ENCODE measurements around the gene CCBE1. TPM values are rescaled to one million over a fixed set of nuclear protein-coding genes. Genes with fewer than 3 reads are reported as not detected.

The CCBE1 gene
- total RNA-seq, 2 experiments from 2014 or later = 0.36 TPM; not detected in 1

DNA sequence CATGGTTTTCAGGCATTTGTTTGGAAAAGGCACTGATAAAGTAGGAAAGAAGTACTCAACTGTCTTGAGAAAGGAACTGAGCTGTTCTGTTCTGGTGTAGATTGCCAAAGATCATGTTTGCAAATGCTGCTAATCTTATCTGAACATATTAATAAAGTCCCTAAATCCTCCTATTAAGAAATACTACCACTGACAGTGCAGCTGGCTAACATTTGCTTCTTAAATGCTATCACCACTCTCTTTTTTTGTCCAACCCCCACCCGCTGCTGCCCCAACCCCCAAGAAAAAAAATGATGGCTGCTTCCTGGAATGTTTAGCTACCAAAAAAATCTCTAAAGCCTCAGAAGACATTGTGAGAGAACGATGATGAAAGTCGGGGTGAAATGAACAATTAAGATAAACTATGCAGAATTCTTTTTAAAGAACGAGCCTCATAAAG is 130.7 kb downstream of the CCBE1 start:
- Mint-ChIP-seq H3K27me3 (no peaks in the 10 kb centered on the region), H3K4me3 (no peak overlapping the region), H3K27ac (no peak overlapping the region), H3K9me3 (no peaks in the 10 kb centered on the region), H3K36me3 (no peaks in the 10 kb centered on the region), H3K4me1 (ENCODE audit: low read depth) (no peaks in the 10 kb centered on the region)
- intact Hi-C loops (cut with micrococcal nuclease) = no loop called here
- no peak for DNase-seq
- CTCF ChIA-PET = no interaction called here
- POLR2A ChIA-PET = no interaction called here

GRCh38 chr18:59565957-59566356 is 131.3 kb downstream of the CCBE1 start:
- no peaks in the 10 kb centered on the region for H3K27me3 Mint-ChIP-seq
- no peaks in the 10 kb centered on the region for H3K4me1 Mint-ChIP-seq (ENCODE audit: low read depth)
- no peak overlapping the region for H3K4me3 Mint-ChIP-seq
- no peak for DNase-seq
- intact Hi-C loops (cut with micrococcal nuclease) = no loop called here
- H3K36me3 Mint-ChIP-seq = no peaks in the 10 kb centered on the region
- ChIA-PET CTCF (no interaction called here), POLR2A (no interaction called here)
- H3K9me3 Mint-ChIP-seq = no peaks in the 10 kb centered on the region
- H3K27ac Mint-ChIP-seq = no peak overlapping the region

DNA sequence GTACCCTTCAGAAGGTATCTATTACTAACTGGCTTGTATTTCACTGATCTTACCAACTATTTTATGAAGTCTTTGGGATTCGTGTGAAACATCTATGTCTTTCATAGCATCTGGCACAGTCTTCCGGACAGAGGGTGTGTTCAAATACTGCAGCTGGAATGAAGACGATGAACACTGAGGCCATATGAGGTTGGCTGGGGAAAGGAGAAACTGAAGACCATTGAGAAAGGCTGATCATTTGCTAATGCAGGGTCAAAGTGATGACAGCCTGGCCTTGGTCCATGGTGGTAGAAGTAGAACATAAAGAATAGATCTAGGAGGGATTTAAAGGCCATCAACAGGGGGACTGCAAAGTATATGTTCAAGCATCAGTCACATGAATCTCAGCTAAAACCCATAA is 132.7 kb downstream of the CCBE1 start:
- Mint-ChIP-seq H3K9me3 (no peaks in the 10 kb centered on the region), H3K4me3 (no peak overlapping the region), H3K36me3 (no peaks in the 10 kb centered on the region), H3K27me3 (no peaks in the 10 kb centered on the region), H3K27ac (no peak overlapping the region), H3K4me1 (ENCODE audit: low read depth) (no peaks in the 10 kb centered on the region)
- ChIA-PET CTCF (no interaction called here), POLR2A (no interaction called here)
- DNase-seq = no peak
- intact Hi-C loops (cut with micrococcal nuclease) = no loop called here

- POLR2A ChIA-PET = no interaction called here
- Mint-ChIP-seq H3K36me3 (no peaks in the 10 kb centered on the region), H3K27ac (no peak overlapping the region), H3K4me3 (no peak overlapping the region), H3K27me3 (no peaks in the 10 kb centered on the region), H3K4me1 (ENCODE audit: low read depth) (no peaks in the 10 kb centered on the region), H3K9me3 (no peaks in the 10 kb centered on the region)
- intact Hi-C loops (cut with micrococcal nuclease) = no loop called here
- no peak for DNase-seq
- CTCF ChIA-PET = no interaction called here
Observed at GRCh38 chr18:59563176-59563785, 133.9 kb downstream of the CCBE1 start.

DNA sequence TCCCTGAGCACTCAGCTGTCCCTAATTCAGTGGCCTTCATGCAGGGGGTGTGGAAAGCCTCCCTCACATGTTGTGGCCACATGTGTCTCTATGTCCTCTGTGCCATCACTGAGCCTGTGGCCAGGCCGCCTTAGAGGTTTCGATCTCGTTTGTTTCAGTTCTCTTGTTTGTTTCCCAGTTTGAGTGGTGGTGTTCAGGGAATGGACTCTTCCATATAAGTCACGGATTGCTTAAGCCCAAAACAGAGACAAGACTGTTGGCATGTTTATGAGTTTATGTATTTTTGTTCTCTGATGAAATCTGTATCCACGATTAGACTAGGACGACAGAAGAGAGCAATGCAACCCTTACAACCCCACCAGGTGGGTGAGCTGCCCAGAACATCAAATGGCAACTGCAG is 134.5 kb downstream of the CCBE1 start:
- H3K9me3 Mint-ChIP-seq = no peaks in the 10 kb centered on the region
- ChIA-PET POLR2A (no interaction called here), CTCF (no interaction called here)
- H3K4me3 Mint-ChIP-seq = no peak overlapping the region
- H3K27ac Mint-ChIP-seq = no peak overlapping the region
- intact Hi-C loops (cut with micrococcal nuclease) = no loop called here
- no peak for DNase-seq
- H3K4me1 Mint-ChIP-seq (ENCODE audit: low read depth) = no peaks in the 10 kb centered on the region
- H3K36me3 Mint-ChIP-seq = no peaks in the 10 kb centered on the region
- no peaks in the 10 kb centered on the region for H3K27me3 Mint-ChIP-seq

DNA sequence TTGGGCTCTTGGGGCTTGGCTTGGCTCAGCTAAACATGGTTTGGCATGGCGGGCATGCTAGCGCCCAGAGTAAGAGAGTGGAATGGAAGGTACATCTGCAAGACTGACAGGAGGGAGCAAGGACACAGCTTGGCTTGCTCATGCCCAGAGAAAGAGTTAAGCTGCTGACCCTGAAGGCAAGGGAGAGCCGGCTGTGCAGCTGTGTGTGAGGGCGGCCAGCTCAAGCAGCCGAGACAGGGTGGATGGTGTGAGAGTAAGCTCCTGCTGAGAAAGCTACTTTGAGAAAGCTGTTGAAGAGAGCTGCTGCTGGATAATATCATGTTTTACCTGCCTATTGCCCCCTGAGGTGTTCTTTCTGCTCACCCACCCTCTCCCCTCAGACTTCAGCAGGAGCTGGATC is 135.6 kb downstream of the CCBE1 start:
- Mint-ChIP-seq H3K27me3 (no peaks in the 10 kb centered on the region), H3K27ac (no peak overlapping the region), H3K9me3 (no peaks in the 10 kb centered on the region), H3K4me1 (ENCODE audit: low read depth) (no peaks in the 10 kb centered on the region), H3K36me3 (no peaks in the 10 kb centered on the region), H3K4me3 (no peak overlapping the region)
- CTCF ChIA-PET = interaction anchor here (1.0 kb wide), 1 partner anchor 70 kb away, joined by 3 read pairs; no protein-coding TSS in a partner anchor
- intact Hi-C loops (cut with micrococcal nuclease) = no loop called here
- POLR2A ChIA-PET = no interaction called here
- DNase-seq = no peak

GRCh38 chr18:59560556-59560955 is 136.7 kb downstream of the CCBE1 start:
- Mint-ChIP-seq H3K27me3 (no peaks in the 10 kb centered on the region), H3K4me1 (ENCODE audit: low read depth) (no peaks in the 10 kb centered on the region), H3K36me3 (no peaks in the 10 kb centered on the region), H3K27ac (no peak overlapping the region), H3K4me3 (no peak overlapping the region), H3K9me3 (no peaks in the 10 kb centered on the region)
- intact Hi-C loops (cut with micrococcal nuclease) = no loop called here
- ChIA-PET POLR2A (no interaction called here), CTCF (no interaction called here)
- DNase-seq = no peak

DNA sequence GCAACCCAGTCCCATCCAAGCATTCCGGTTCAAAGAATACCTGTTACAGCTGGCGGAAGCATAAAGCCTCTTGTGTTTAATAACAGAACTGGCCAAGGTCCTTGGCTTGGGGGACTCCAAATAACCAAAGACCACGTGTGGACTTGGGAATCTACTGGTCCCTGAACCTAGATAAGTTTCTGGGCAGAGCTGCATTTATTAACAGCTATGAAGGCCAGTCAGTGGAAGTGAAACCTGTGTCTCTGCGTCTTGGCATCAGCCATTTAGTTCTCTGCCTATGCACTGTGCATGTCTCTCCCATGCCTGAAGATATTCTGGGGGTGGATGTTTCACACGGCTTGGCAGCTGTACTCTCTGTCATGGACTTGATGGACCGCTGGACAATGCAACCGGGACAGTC is 137.7 kb downstream of the CCBE1 start:
- no peaks in the 10 kb centered on the region for H3K27me3 Mint-ChIP-seq
- H3K36me3 Mint-ChIP-seq = no peaks in the 10 kb centered on the region
- DNase-seq = no peak
- no peaks in the 10 kb centered on the region for H3K4me1 Mint-ChIP-seq (ENCODE audit: low read depth)
- H3K9me3 Mint-ChIP-seq = no peaks in the 10 kb centered on the region
- CTCF ChIA-PET = no interaction called here
- H3K4me3 Mint-ChIP-seq = no peak overlapping the region
- no peak overlapping the region for H3K27ac Mint-ChIP-seq
- POLR2A ChIA-PET = no interaction called here
- intact Hi-C loops (cut with micrococcal nuclease) = no loop called here

DNA sequence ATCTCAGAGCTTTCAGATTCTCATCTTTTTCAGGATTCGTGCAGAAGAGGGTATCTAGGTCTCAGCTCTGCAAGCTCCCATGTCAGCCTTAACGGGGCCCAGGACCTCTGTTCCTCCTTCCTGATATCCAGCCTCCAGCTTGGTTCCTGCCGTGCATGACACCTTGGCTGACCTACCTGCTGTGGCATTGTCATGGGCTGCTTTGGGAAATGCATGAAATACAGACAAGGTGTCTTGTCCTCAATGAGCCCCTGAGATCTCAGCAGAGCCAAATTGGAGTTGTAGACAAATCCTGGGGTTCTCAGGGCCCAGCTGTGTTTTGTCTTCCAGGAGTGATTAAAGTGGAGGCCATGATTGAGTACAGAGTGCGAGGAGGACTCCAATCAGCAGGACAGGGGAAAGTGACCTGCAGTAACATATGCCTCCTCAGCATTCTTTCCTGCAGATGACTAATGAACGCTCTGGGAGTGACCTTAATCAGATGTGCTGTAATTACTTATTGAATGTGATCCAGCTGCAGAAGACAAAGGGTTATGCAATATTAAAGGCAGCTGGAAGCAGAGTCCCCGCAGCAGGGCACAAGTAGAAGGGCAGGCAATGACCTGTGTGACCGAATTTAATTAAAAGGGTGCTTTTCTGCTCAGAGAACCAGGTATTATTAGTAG is 141.1 kb downstream of the CCBE1 start:
- Mint-ChIP-seq H3K27me3 (no peaks in the 10 kb centered on the region), H3K36me3 (no peaks in the 10 kb centered on the region), H3K9me3 (no peaks in the 10 kb centered on the region), H3K27ac (no peak overlapping the region), H3K4me1 (ENCODE audit: low read depth) (no peaks in the 10 kb centered on the region), H3K4me3 (no peak overlapping the region)
- intact Hi-C loops (cut with micrococcal nuclease) = no loop called here
- ChIA-PET POLR2A (no interaction called here), CTCF (no interaction called here)
- DNase-seq = no peak

DNA sequence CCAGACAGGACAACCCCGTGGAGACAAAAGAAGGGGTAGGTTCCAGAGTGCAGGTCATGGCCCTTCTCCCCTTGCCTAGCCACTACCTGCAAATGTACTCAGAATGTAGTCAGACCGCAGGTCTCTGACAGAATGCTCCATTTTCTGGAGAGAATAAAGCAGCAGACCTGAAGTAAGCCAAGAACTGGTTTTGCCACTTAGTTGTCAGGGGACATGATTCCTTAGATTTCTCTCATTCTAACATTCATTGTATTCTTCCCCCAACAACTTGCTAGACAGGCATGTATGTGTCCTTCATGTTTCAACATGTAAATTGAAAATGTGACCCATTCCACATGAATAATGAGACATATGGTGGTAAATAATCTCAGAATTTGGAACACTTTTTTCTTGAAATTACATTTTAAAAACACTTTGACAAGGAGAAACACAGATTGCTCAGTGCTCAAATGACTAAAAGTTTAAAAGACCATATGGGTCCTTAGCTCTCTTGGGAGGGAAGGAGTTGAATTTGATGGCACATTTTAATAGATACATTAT is 142.4 kb downstream of the CCBE1 start:
- H3K36me3 Mint-ChIP-seq = no peaks in the 10 kb centered on the region
- no peak overlapping the region for H3K4me3 Mint-ChIP-seq
- POLR2A ChIA-PET = no interaction called here
- no peak overlapping the region for H3K27ac Mint-ChIP-seq
- H3K9me3 Mint-ChIP-seq = no peaks in the 10 kb centered on the region
- no peaks in the 10 kb centered on the region for H3K4me1 Mint-ChIP-seq (ENCODE audit: low read depth)
- H3K27me3 Mint-ChIP-seq = no peaks in the 10 kb centered on the region
- intact Hi-C loops (cut with micrococcal nuclease) = no loop called here
- DNase-seq = no peak
- CTCF ChIA-PET = no interaction called here

DNA sequence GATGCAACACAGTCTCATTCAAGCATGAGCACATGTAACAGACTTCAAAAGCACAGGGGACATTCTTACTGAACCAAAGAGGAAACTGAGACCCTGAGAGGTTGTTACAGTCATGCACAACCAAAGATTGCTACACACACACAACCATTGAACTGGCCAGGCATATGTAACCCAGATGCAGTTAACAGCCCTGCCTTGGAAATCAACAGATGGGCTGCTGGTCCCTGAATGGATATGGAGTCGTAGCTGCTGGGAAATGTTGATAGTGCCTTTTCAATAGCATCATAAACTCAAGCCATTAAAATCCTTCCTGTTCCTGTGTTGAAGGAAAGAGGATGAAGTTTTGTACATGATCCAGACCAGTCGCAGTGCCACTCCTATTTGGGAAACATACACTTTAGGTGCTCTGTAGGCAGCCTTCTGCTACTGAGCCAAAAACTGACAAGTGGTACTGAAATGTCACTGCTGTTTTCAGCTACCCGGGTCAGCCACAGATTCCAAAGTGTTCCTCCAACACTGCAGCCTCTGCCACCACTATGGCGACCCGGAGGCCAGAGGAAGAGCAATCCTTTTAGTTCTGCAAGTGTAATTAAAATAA is 143.9 kb downstream of the CCBE1 start:
- ChIA-PET CTCF (interaction anchor here (0.6 kb wide), 1 partner anchor 22 kb away, joined by 3 read pairs; no protein-coding TSS in a partner anchor), POLR2A (no interaction called here)
- no peaks in the 10 kb centered on the region for H3K9me3 Mint-ChIP-seq
- intact Hi-C loops (cut with micrococcal nuclease) = no loop called here
- peaks cover 1% of the 10 kb centered on the region for H3K27me3 Mint-ChIP-seq
- no peaks in the 10 kb centered on the region for H3K36me3 Mint-ChIP-seq
- no peak overlapping the region for H3K27ac Mint-ChIP-seq
- H3K4me3 Mint-ChIP-seq = no peak overlapping the region
- DNase-seq = no peak
- no peaks in the 10 kb centered on the region for H3K4me1 Mint-ChIP-seq (ENCODE audit: low read depth)

- Mint-ChIP-seq H3K36me3 (no peaks in the 10 kb centered on the region), H3K27me3 (peaks cover 1% of the 10 kb centered on the region), H3K4me3 (no peak overlapping the region), H3K9me3 (no peaks in the 10 kb centered on the region), H3K27ac (no peak overlapping the region), H3K4me1 (ENCODE audit: low read depth) (no peaks in the 10 kb centered on the region)
- DNase-seq = no peak
- CTCF ChIA-PET = no interaction called here
- POLR2A ChIA-PET = no interaction called here
- intact Hi-C loops (cut with micrococcal nuclease) = no loop called here
Observed at GRCh38 chr18:59551902-59552635, 145.2 kb downstream of the CCBE1 start.

Measured in activated CD4-positive, alpha-beta memory T cell treated with anti-CD3 and anti-CD28 coated beads for 36 hours (primary cell).